Heart right ventricle (tissue), 16 donors: Measurements from ENCODE around the gene ABHD18. TPM values are rescaled to one million over a fixed set of nuclear protein-coding genes. Genes with fewer than 3 reads are reported as not detected.
A peak's percentile ranks its signal among the peaks of the same experiment; 100 is the strongest.
"Not testable (repeated sequence)": the region's sequence is repeated elsewhere in the genome, so short reads cannot be mapped to it uniquely, and the experiment has no call there.

ENCODE experiments used
- ATAC-seq, 8 donors: fragments of 200-7000 bp; cut with Tn5 transposase; one replicate each; pipeline ENCODE4 v1.9.1; 2020; ENCODE audit warnings: mild to moderate bottlenecking in 8 of 8, moderate library complexity in 8 of 8, moderate number of reproducible peaks in 1 of 8
- DNase-seq, 2 donors: peaks; one replicate each; pipeline ENCODE4 v3.0.0-alpha.2; 2020
- H3K27ac ChIP-seq, 10 donors: fragments of 200-600 bp; sonication (generic) in 2 of 10; one replicate each; pipeline versions ENCODE4 v1.5.0 to v1.8.0; 2020 to 2022; ENCODE audit warnings: mild to moderate bottlenecking in 3 of 10
- H3K27me3 ChIP-seq, 7 donors: fragments of 200-600 bp; one replicate each; pipeline ENCODE4 v1.8.0; 2021 to 2022; ENCODE audit warnings: mild to moderate bottlenecking in 2 of 7
- H3K36me3 ChIP-seq, 9 donors: fragments of 200-600 bp; sonication (generic) in 1 of 9; one replicate each; pipeline versions ENCODE4 v1.5.0 to v1.8.0; 2020 to 2022; ENCODE audit warnings: mild to moderate bottlenecking in 2 of 9
- H3K4me1 ChIP-seq, 9 donors: fragments of 200-600 bp; sonication (generic) in 1 of 9; one replicate each; pipeline versions ENCODE4 v1.5.0 to v1.8.0; 2020 to 2022; ENCODE audit warnings: mild to moderate bottlenecking in 4 of 9
- H3K4me3 ChIP-seq, 10 donors: fragments of 200-600 bp; sonication (generic) in 2 of 10; one replicate each; pipeline versions ENCODE4 v1.5.0 to v1.8.0; 2020 to 2022; ENCODE audit warnings: mild to moderate bottlenecking in 7 of 10, moderate library complexity in 2 of 10
- H3K9me3 ChIP-seq, 11 donors: fragments of 200-600 bp in 10 of 11; sonication (generic) in 2 of 11; one replicate each; pipeline versions ENCODE4 v1.5.0 to v1.8.0; 2013 to 2022; ENCODE audit warnings: mild to moderate bottlenecking in 2 of 11, control low read depth in 1 of 11, moderate library complexity in 1 of 11
- CTCF ChIP-seq, 9 donors: fragments of 200-600 bp; sonication (generic) in 2 of 9; IDR thresholded peaks; one replicate each; pipeline versions ENCODE4 v1.5.0 to v1.8.0; 2021 to 2022; ENCODE audit warnings: antibody characterized with exemption in 9 of 9, mild to moderate bottlenecking in 5 of 9, moderate library complexity in 1 of 9
- WGBS, 2 donors: extraction: QIAGEN DNeasy Blood & Tissue Kit; methylation state at CpG; one replicate each; pipeline ENCODE4 v1.1.7; 2013; ENCODE audit warnings: inconsistent platforms in 1 of 2; 5-methylcytosine and 5-hydroxymethylcytosine counted together
- intact Hi-C, 10 donors: fragments of 100-400 bp; cut with DNase I; formaldehyde crosslinking; loops; one replicate each; pipeline versions ENCODE4 v1.11.1 to v1.14.2; 2022
- polyA plus RNA-seq, 2 donors: library from polyadenylated mRNA; stranded (reverse); fragments of 200-250 nt; gene quantifications; one replicate each; pipeline ENCODE4 v1.2.3, GENCODE V29; 2013
- total RNA-seq, 10 donors: library from RNA; stranded (reverse); fragmentation: NEBNext Ultra II Directional in 3 of 10; extraction: Animal tissue kit (Norgen Biotek cat#: 25700) in 3 of 10; gene quantifications; one replicate each; pipeline versions ENCODE4 v1.2.1 to v1.2.4, GENCODE V29; 2021 to 2023
- donor health status: Arrhythmogenic right ventricular cardiomyopathy.
- donor health status: ischemic (EF 13 %, LVEDD 7.1; RV severe dilation, severe dysfunction).
- donor health status: healthy with polysubstance abuse.
- donor health status: DM: no; HTN: yes; CAD: no.
- donor health status: DM: no; HTN: no; CAD: no.
- donor health status: ischemic (EF 25% LVEDD 6.9; RV normal size, moderate dysfunction).
- donor health status: ischemic (EF 25% LVEDD 5.7; RV mildly dilated, moderate dysfunction).
- donor health status: healthy.
- donor health status: DM: yes; HTN: yes; CAD: no.
- donor health status: Ischemic cardiomyopathy.
- donor health status: ischemic (EF 35%, LVEDD 5.7; RV mildly dilated, moderate dysfunction).
- donor health status: nonischemic (EF 11% LVEDD 7.7; RV severe dilation, severe dysfunction).
- donor health status: DM: yes; HTN: yes; CAD: no.
- donor health status: PGD.
- donor health status: ischemic (EF 29% LVEDD 5.4; RV normal size, mild dysfunction).
- donor health status: nonischemic (EF 23%, LVEDD 6.1; RV moderate dilation, normal function).

The ABHD18 gene
- total and polyA plus RNA-seq, 12 donors = 4.7 to 55.9 (median 18.2) TPM

GRCh38 chr4:127957105-127957504 is 8.1 kb upstream of the ABHD18 start:
- no peaks in the 10 kb centered on the region for H3K27me3 ChIP-seq
- no peaks in the 10 kb centered on the region for H3K9me3 ChIP-seq
- intact Hi-C loops = no loop called here
- H3K27ac ChIP-seq = no peak overlapping the region
- H3K36me3 ChIP-seq = peaks cover 0 to 51% (median 8%) of the 10 kb centered on the region in 9 donors
- H3K4me1 ChIP-seq = peaks cover 0 to 9% (median 0%) of the 10 kb centered on the region in 9 donors
- TF ChIP-seq CTCF (IDR thresholded peaks at IDR 0.05) = no peak
- ATAC-seq (no peak), DNase-seq (no peak)
- no peak overlapping the region for H3K4me3 ChIP-seq
- WGBS, 2 donors = 94 to 100% methylated on average over 2 of the region's 2 CpGs

- no peaks in the 10 kb centered on the region for H3K9me3 ChIP-seq
- H3K27me3 ChIP-seq = no peaks in the 10 kb centered on the region
- WGBS, 2 donors = 59 to 76% methylated on average over 1 of the region's 1 CpG
- H3K4me1 ChIP-seq = peaks cover 0 to 16% (median 5%) of the 10 kb centered on the region in 9 donors
- no peak overlapping the region for H3K27ac ChIP-seq
- no peak overlapping the region for H3K4me3 ChIP-seq
- ATAC-seq = no peak
- no peak for DNase-seq
- peaks cover 0 to 25% (median 8%) of the 10 kb centered on the region in 9 donors for H3K36me3 ChIP-seq
- intact Hi-C loops = loop anchor here in 5 of 10 donors (5.0 to 10.0 kb wide), 4 partner anchors 75 to 175 kb away; partner anchors contain the start of genes HSPA4L (in 3 of the 5), LARP1B (in 2 of the 5) and PLK4 (in 2 of the 5)
- TF ChIP-seq CTCF (IDR thresholded peaks at IDR 0.05) = no peak
Measured at GRCh38 chr4:127959794-127960193, 5.4 kb upstream of the ABHD18 start.

GRCh38 chr4:127963633-127964398 is 1.4 kb upstream of the ABHD18 start:
- Histone ChIP-seq H3K27ac (peak overlapping the region in 7 of 10 donors; percentile 76 to 96 (median 93)), H3K4me1 (peaks cover 0 to 47% (median 30%) of the 10 kb centered on the region in 9 donors), H3K4me3 (peak overlapping the region; percentile 60 to 98 (median 82))
- intact Hi-C loops = loop anchor here in 5 of 10 donors (5.0 to 10.0 kb wide), 4 partner anchors 79 to 179 kb away; partner anchors contain the start of genes HSPA4L (in 3 of the 5), LARP1B (in 2 of the 5) and PLK4 (in 2 of the 5)
- ATAC-seq, H3K36me3 ChIP-seq, DNase-seq, H3K27me3 ChIP-seq, H3K9me3 ChIP-seq: not testable (repeated sequence)
- 63 to 67% methylated on average over 31 of the region's 35 CpGs for WGBS, 2 donors

GRCh38 chr4:127964426-127965061 is 662 bp upstream of the ABHD18 start:
- intact Hi-C loops = loop anchor here in 6 of 10 donors (5.0 to 10.0 kb wide), 6 partner anchors 80 to 182 kb away; partner anchors contain the start of genes HSPA4L (in 4 of the 6), LARP1B (in 4 of the 6) and PLK4 (in 2 of the 6)
- ATAC-seq (peak; percentile 5 to 63 (median 31)), DNase-seq (peak in 1 of 2 donors; percentile 32)
- 0 to 2% methylated on average over 33 to 41 of the region's 41 CpGs for WGBS, 2 donors
- not testable (repeated sequence) for H3K36me3 ChIP-seq, H3K9me3 ChIP-seq, H3K27me3 ChIP-seq
- Histone ChIP-seq H3K4me3 (peak overlapping the region; percentile 60 to 98 (median 82)), H3K27ac (peak overlapping the region; percentile 76 to 96 (median 93)), H3K4me1 (peaks cover 0 to 54% (median 32%) of the 10 kb centered on the region in 9 donors)

GRCh38 chr4:127965803-127966175 is 583 bp downstream of the ABHD18 start:
- H3K27me3 ChIP-seq = no peaks in the 10 kb centered on the region
- DNase-seq (peak; percentile 19 to 44), ATAC-seq (peak; percentile 5 to 41 (median 20))
- H3K9me3 ChIP-seq = no peaks in the 10 kb centered on the region
- H3K4me3 ChIP-seq = peak overlapping the region; percentile 60 to 98 (median 82)
- peaks cover 0 to 54% (median 36%) of the 10 kb centered on the region in 9 donors for H3K4me1 ChIP-seq
- H3K27ac ChIP-seq = peak overlapping the region; percentile 72 to 96 (median 93)
- 0 to 1% methylated on average over 15 of the region's 15 CpGs for WGBS, 2 donors
- TF ChIP-seq CTCF (IDR thresholded peaks at IDR 0.05) = no peak
- H3K36me3 ChIP-seq = no peaks in the 10 kb centered on the region
- intact Hi-C loops = loop anchor here in 6 of 10 donors (5.0 to 10.0 kb wide), 5 partner anchors 81 to 183 kb away; partner anchors contain the start of genes HSPA4L (in 4 of the 6), LARP1B (in 4 of the 6) and PLK4 (in 1 of the 6)
